AG04450 (cell line): ENCODE measurements around the gene BCKDK. TPM values are rescaled to one million over a fixed set of nuclear protein-coding genes. Genes with fewer than 3 reads are reported as not detected.

Experiments used
- CTCF ChIA-PET: fragments of 300-600, 350-600 bp; formaldehyde crosslinking; extraction: SDS; loops from one replicate; lab custom pipeline; 2022; ENCODE audit warnings: antibody characterized with exemption, inconsistent platforms; lab: Charles Lee
- POLR2A ChIA-PET: fragments of 350-600 bp; formaldehyde crosslinking; extraction: SDS; loops from one replicate; lab custom pipeline; 2021; ENCODE audit warnings: antibody characterized with exemption, inconsistent platforms; lab: Yijun Ruan, JAX
- DNase-seq: peaks from one replicate; pipeline ENCODE4 v3.0.0-alpha.2; 2011; ENCODE audit warnings: low read depth, low spot score
- H3K27ac ChIP-seq: one replicate; pipeline ENCODE4 v1.5.1; 2012; ENCODE audit warnings: low read depth, low read length, control low read depth
- H3K27me3 ChIP-seq: one replicate; pipeline ENCODE4 v1.6.0; 2012; ENCODE audit warnings: low read length; ENCODE audit not compliant: control insufficient read depth, insufficient read depth
- H3K4me3 ChIP-seq: 2 replicates; pipeline ENCODE4 v1.5.1; 2011; ENCODE audit warnings: mild to moderate bottlenecking, low read depth, low read length, control low read depth
- H3K9me3 ChIP-seq: 2 replicates; pipeline ENCODE4 v1.5.1; 2012; ENCODE audit warnings: low read length; ENCODE audit not compliant: control insufficient read depth, insufficient read depth
- polyA plus RNA-seq: library from polyadenylated mRNA; depleted of rRNA; stranded (reverse); fragments of >200 nt; gene quantifications from 2 replicates; pipeline ENCODE4 v1.2.3, GENCODE V29; 2011
- TF ChIP-seq, protein P1 (sequence below): IDR thresholded peaks from 2 replicates; pipeline ENCODE4 v1.5.1; 2011; ENCODE audit warnings: low read depth, low read length, control low read depth, inconsistent platforms

Gene BCKDK
- polyA plus RNA-seq, 1 experiment = 31.6 TPM

DNA sequence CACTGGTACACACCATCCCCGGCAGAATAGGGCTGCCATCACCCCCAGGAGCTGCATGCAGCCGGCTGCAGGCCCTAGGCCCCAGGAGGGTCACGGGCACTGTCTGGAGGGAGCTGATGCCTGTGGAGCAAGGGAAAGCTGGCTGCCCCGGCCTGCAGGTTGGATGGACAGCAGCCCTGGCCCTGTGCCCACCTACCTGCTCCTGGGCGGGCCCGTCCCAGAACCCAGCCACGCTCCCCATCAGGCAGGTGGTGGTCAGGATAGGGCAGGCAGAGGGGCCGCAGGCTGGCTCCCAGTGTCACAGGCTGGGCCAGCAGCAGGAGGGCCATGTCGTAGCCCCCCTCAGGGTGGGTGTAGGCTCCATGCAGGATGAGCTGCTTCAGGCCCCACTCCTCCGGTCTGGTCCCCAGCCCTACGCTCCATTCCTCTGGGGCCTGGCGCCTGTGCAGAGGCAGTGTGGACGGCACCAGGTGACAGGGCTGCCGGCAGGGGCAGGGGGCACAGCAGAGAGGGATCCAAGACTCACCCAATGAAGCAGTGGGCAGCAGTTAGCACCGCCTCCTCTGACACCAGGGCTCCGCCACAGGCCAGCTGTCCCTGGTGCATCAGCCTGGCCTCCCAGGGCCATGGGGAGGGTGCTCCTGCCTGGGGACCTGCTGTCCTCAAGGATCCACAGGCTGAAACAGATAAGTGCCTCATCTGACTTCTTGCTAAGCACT, 23.4 kb upstream of the BCKDK start:
- CTCF ChIA-PET = interaction anchor here (0.8 kb wide), 1 partner anchor 58 kb away, joined by 3 read pairs; no protein-coding TSS in a partner anchor
- Histone ChIP-seq H3K4me3 (no peak overlapping the region), H3K27me3 (no peaks in the 10 kb centered on the region), H3K27ac (no peak overlapping the region), H3K9me3 (no peaks in the 10 kb centered on the region; the same call in 1 of the 2 replicates)
- DNase-seq = no peak
- POLR2A ChIA-PET = interaction anchor here (1.0 kb wide), 1 partner anchor 96 kb away, joined by 3 read pairs; no protein-coding TSS in a partner anchor
- TF ChIP-seq, protein P1, sequence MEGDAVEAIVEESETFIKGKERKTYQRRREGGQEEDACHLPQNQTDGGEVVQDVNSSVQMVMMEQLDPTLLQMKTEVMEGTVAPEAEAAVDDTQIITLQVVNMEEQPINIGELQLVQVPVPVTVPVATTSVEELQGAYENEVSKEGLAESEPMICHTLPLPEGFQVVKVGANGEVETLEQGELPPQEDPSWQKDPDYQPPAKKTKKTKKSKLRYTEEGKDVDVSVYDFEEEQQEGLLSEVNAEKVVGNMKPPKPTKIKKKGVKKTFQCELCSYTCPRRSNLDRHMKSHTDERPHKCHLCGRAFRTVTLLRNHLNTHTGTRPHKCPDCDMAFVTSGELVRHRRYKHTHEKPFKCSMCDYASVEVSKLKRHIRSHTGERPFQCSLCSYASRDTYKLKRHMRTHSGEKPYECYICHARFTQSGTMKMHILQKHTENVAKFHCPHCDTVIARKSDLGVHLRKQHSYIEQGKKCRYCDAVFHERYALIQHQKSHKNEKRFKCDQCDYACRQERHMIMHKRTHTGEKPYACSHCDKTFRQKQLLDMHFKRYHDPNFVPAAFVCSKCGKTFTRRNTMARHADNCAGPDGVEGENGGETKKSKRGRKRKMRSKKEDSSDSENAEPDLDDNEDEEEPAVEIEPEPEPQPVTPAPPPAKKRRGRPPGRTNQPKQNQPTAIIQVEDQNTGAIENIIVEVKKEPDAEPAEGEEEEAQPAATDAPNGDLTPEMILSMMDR = no peak

- no peak overlapping the region for H3K27ac ChIP-seq
- ChIA-PET CTCF (no interaction called here), POLR2A (interaction anchor here (1.0 kb wide), 2 partner anchors 11 to 95 kb away, joined by 3 read pairs; partner anchors contain the start of genes ZNF646 and ZNF668)
- H3K4me3 ChIP-seq = no peak overlapping the region
- no peak for DNase-seq
- TF ChIP-seq, protein P1 = no peak
- no peaks in the 10 kb centered on the region for H3K27me3 ChIP-seq
- no peaks in the 10 kb centered on the region; the same call in 1 of the 2 replicates for H3K9me3 ChIP-seq
Measured at GRCh38 chr16:31085411-31085810, 22.8 kb upstream of the BCKDK start.

DNA sequence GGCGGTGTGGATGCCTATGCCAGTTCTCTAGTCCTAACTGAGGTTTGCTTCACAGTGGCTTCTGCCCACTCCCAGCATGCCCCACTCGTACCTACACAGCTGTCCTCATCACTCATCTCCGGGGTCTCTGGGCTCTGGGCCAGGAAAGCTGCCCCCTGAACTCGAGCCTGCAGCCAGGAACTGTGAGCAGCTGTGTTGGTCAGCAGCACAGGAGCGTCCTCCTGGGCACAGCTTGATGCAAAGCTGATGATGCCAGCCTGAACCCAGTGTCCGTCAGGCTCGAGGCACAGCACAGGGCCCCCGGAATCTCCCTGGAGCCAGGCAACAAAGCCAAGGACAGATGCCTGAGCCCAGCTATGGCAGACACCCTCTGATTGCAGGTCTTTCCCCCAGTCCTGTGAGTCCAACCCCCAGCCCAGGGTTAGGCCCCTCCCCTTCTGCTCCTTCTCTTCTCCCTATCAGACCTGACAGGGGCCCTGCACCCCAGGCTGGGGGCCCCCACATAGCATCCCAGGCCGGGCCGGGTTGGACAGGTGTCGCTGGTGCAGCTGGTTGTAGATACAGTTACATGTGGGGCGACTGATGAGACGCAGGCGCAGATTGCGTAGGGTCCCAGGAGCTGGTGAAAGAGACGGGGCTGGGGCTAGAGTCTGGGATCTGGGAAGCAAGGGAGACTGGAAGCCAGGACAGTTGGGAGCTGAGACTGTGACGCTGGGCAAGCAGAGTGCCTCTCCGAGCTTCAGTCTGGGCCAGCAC, 22.1 kb upstream of the BCKDK start:
- Histone ChIP-seq H3K4me3 (no peak overlapping the region), H3K9me3 (no peaks in the 10 kb centered on the region; the same call in 1 of the 2 replicates), H3K27ac (no peak overlapping the region), H3K27me3 (no peaks in the 10 kb centered on the region)
- no peak for DNase-seq
- CTCF ChIA-PET = no interaction called here
- TF ChIP-seq, protein P1 = no peak
- POLR2A ChIA-PET = interaction anchor here (1.0 kb wide), 1 partner anchor 12 kb away, joined by 3 read pairs; the partner anchor contains the start of genes ZNF646 and ZNF668

DNA sequence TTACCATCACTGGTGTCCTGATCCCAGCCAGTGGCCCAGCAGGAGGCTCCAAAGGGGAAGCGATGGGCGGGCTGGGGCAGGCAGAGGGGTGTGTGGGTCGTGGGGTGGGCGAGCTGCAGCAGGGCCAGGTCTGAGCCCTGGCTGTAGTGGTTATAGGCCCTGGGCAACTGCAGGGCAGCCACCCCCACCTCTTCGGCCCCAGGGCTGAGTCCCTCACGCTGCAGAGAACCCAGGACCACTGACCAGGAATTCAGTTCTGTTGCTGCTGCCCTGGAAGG, 21.6 kb upstream of the BCKDK start:
- Histone ChIP-seq H3K27me3 (no peaks in the 10 kb centered on the region), H3K9me3 (no peaks in the 10 kb centered on the region; the same call in 1 of the 2 replicates), H3K4me3 (no peak overlapping the region), H3K27ac (no peak overlapping the region)
- DNase-seq = no peak
- TF ChIP-seq, protein P1 = no peak
- ChIA-PET POLR2A (interaction anchor here (1.0 kb wide), 1 partner anchor 12 kb away, joined by 3 read pairs; the partner anchor contains the start of genes ZNF646 and ZNF668), CTCF (no interaction called here)

DNA sequence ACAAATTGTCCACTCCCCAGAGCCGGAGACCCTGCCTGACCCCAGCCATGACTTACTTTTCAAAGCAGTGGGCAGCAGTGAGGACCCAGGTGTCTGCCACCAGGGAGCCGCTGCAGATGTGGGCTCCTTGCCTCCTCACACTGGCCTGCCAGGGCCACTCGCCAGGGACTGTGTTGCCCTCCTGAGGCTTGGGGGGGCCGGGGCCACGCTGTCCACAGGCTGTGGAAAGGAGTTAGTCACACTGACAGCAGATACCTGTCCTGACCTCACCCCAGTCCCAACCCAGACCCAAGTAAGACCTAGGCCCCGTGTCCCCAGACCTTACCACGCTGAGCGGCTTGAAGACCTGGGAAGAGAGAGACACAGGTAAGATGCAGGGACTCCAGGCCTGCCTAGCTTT, 20.7 kb upstream of the BCKDK start:
- CTCF ChIA-PET = no interaction called here
- TF ChIP-seq, protein P1 = no peak
- H3K27ac ChIP-seq = no peak overlapping the region
- H3K9me3 ChIP-seq = no peaks in the 10 kb centered on the region; the same call in 1 of the 2 replicates
- DNase-seq = no peak
- no peaks in the 10 kb centered on the region for H3K27me3 ChIP-seq
- POLR2A ChIA-PET = no interaction called here
- H3K4me3 ChIP-seq = no peak overlapping the region
